ENCODE measurements around the gene PTPRG. TPM values are rescaled to one million over a fixed set of nuclear protein-coding genes. Genes with fewer than 3 reads are reported as not detected.

PTPRG gene
- total and polyA plus RNA-seq, 2 experiments from 2014 or later, result 8.5 to 34.9 TPM

DNA sequence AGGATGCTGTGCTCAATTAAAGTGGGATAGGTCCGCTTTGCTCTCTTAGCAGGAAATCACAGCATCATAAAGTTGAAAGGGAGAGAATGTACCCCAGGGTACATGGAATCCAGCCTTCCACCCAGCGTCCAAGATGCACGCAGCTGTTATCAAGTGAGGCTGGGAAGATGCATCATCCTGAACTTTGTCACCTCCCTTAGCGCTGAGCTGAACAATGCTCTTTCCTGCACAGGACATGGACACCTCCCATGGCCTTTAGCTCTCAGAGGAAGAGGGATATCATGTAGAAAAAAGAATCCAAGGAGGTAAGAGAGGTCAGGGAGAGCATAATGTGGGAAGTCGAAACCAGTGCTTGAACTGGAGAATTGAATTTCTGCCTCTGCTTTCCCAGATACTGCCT, 619.1 kb downstream of the PTPRG start:
- Histone ChIP-seq H3K9me2 (replicated peaks; ENCODE audit: insufficient read depth) (no peaks in the 10 kb centered on the region), H3K4me2 (no peak overlapping the region), H3K9me3 (ENCODE audit: low read depth) (no peaks in the 10 kb centered on the region), H3K4me3 (no peak overlapping the region), H3K27ac (no peak overlapping the region), H3K27me3 (no peaks in the 10 kb centered on the region), H4K20me1 (ENCODE audit: insufficient read depth, poor library complexity, severe bottlenecking) (no peaks in the 10 kb centered on the region), H2AFZ (no peak overlapping the region), H3K79me2 (no peaks in the 10 kb centered on the region), H3K4me1 (ENCODE audit: insufficient read depth) (peaks cover 4% of the 10 kb centered on the region), H3K36me3 (replicated peaks; ENCODE audit: insufficient read depth, low read depth) (no peaks in the 10 kb centered on the region)
- 88% methylated on average over 5 of the region's 5 CpGs for WGBS (ENCODE audit: low lambda C conversion rate, missing lambda C conversion rate)
- TF ChIP-seq EZH2phosphoT487 (IDR thresholded peaks at IDR 0.05; ENCODE audit: low read depth, severe bottlenecking, unreplicated experiment), result no peak
- no peak for TF ChIP-seq EZH2 (IDR thresholded peaks at IDR 0.05; ENCODE audit: borderline replicate concordance)
- TF ChIP-seq, protein P1, sequence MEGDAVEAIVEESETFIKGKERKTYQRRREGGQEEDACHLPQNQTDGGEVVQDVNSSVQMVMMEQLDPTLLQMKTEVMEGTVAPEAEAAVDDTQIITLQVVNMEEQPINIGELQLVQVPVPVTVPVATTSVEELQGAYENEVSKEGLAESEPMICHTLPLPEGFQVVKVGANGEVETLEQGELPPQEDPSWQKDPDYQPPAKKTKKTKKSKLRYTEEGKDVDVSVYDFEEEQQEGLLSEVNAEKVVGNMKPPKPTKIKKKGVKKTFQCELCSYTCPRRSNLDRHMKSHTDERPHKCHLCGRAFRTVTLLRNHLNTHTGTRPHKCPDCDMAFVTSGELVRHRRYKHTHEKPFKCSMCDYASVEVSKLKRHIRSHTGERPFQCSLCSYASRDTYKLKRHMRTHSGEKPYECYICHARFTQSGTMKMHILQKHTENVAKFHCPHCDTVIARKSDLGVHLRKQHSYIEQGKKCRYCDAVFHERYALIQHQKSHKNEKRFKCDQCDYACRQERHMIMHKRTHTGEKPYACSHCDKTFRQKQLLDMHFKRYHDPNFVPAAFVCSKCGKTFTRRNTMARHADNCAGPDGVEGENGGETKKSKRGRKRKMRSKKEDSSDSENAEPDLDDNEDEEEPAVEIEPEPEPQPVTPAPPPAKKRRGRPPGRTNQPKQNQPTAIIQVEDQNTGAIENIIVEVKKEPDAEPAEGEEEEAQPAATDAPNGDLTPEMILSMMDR (IDR thresholded peaks at IDR 0.05; ENCODE audit: poor library complexity), result no peak
- DNase-seq (ENCODE audit: low spot score), result no peak

DNA sequence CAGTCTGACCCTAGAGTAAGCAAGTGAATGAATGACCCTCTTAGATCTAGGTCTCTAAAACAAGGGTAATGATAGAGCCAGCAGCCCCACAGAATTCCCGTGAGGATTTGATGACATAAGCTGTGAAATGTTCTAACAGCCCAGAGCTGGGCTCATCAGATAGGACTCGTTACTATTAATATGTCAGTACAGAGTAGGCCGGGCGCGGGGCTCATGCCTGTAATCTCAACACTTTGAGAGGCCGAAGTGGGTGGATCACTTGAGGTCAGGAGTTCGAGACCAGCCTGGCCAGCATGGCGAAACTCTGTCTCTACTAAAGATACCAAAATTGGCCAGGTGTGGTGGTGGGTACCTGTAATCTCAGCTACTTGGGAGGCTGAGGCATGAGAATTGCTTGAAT, 621.7 kb downstream of the PTPRG start:
- no peak for DNase-seq (ENCODE audit: low spot score)
- Histone ChIP-seq H2AFZ (no peak overlapping the region), H4K20me1 (ENCODE audit: insufficient read depth, poor library complexity, severe bottlenecking) (no peaks in the 10 kb centered on the region), H3K79me2 (no peaks in the 10 kb centered on the region), H3K9me2 (replicated peaks; ENCODE audit: insufficient read depth) (no peaks in the 10 kb centered on the region), H3K4me3 (no peak overlapping the region), H3K9me3 (ENCODE audit: low read depth) (no peaks in the 10 kb centered on the region), H3K27ac (no peak overlapping the region), H3K4me1 (ENCODE audit: insufficient read depth) (peaks cover 4% of the 10 kb centered on the region), H3K27me3 (no peaks in the 10 kb centered on the region), H3K4me2 (no peak overlapping the region), H3K36me3 (replicated peaks; ENCODE audit: insufficient read depth, low read depth) (no peaks in the 10 kb centered on the region)
- 98% methylated on average over 8 of the region's 8 CpGs for WGBS (ENCODE audit: low lambda C conversion rate, missing lambda C conversion rate)
- TF ChIP-seq, protein P1 (IDR thresholded peaks at IDR 0.05; ENCODE audit: poor library complexity), result no peak
- TF ChIP-seq EZH2phosphoT487 (IDR thresholded peaks at IDR 0.05; ENCODE audit: low read depth, severe bottlenecking, unreplicated experiment) (no peak), EZH2 (IDR thresholded peaks at IDR 0.05; ENCODE audit: borderline replicate concordance) (no peak)

DNA sequence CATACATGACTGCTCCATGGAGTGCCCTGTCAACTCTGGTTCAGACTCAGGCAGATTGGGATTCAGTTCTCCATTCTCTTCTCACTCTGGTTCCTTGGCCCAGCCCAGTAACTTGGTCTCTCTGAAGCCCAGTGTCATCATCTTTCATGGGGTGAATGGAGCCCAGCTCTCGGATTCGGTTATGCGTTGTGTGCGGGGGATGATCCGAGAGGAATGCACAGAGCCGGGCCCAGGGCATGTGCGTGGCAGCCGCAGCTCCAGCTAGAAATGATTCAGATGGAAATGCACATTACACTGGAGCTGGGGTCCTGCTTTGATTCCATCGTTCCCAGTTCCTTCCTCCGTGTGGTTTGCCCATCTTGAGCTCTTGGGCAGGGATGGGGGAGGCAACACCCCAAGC, 622.6 kb downstream of the PTPRG start:
- Histone ChIP-seq H3K79me2 (no peaks in the 10 kb centered on the region), H3K27ac (no peak overlapping the region), H3K9me3 (ENCODE audit: low read depth) (no peaks in the 10 kb centered on the region), H3K36me3 (replicated peaks; ENCODE audit: insufficient read depth, low read depth) (no peaks in the 10 kb centered on the region), H3K4me1 (ENCODE audit: insufficient read depth) (peaks cover 4% of the 10 kb centered on the region), H2AFZ (no peak overlapping the region), H3K9me2 (replicated peaks; ENCODE audit: insufficient read depth) (no peaks in the 10 kb centered on the region), H3K27me3 (no peaks in the 10 kb centered on the region), H3K4me3 (no peak overlapping the region), H4K20me1 (ENCODE audit: insufficient read depth, poor library complexity, severe bottlenecking) (no peaks in the 10 kb centered on the region), H3K4me2 (no peak overlapping the region)
- WGBS (ENCODE audit: low lambda C conversion rate, missing lambda C conversion rate), result 92% methylated on average over 10 of the region's 10 CpGs
- TF ChIP-seq, protein P1 (IDR thresholded peaks at IDR 0.05; ENCODE audit: poor library complexity), result no peak
- no peak for TF ChIP-seq EZH2 (IDR thresholded peaks at IDR 0.05; ENCODE audit: borderline replicate concordance)
- no peak for TF ChIP-seq EZH2phosphoT487 (IDR thresholded peaks at IDR 0.05; ENCODE audit: low read depth, severe bottlenecking, unreplicated experiment)
- DNase-seq (ENCODE audit: low spot score), result no peak

DNA sequence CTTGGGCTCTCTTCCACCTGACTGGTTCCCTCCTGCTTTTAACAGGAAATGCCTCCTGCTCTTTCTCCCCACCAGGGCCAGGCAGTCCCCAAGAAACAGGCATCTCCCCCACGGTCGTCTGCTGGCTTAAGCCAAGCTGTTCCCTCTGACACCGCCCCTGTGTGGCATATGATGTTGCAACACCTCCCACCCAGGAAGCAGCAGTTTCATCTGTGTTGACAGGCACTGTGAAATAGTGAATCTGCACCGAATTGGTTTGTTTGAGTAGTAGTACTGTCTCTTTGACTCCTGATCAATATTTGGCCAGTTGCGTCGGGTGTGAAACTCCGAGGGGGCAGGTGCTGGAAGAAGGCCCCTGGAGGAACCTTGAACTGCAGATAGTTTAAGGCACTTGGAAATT, 623.2 kb downstream of the PTPRG start:
- TF ChIP-seq, protein P1 (IDR thresholded peaks at IDR 0.05; ENCODE audit: poor library complexity), result no peak
- no peak overlapping the region for H2AFZ ChIP-seq
- H3K4me1 ChIP-seq (ENCODE audit: insufficient read depth), result peaks cover 4% of the 10 kb centered on the region
- H3K9me3 ChIP-seq (ENCODE audit: low read depth), result no peaks in the 10 kb centered on the region
- WGBS (ENCODE audit: low lambda C conversion rate, missing lambda C conversion rate), result 53% methylated on average over 7 of the region's 7 CpGs
- no peak overlapping the region for H3K4me2 ChIP-seq
- H3K27me3 ChIP-seq, result no peaks in the 10 kb centered on the region
- no peaks in the 10 kb centered on the region for H4K20me1 ChIP-seq (ENCODE audit: insufficient read depth, poor library complexity, severe bottlenecking)
- H3K27ac ChIP-seq, result no peak overlapping the region
- no peaks in the 10 kb centered on the region for H3K9me2 ChIP-seq (replicated peaks; ENCODE audit: insufficient read depth)
- DNase-seq (ENCODE audit: low spot score), result peak; percentile 22
- no peaks in the 10 kb centered on the region for H3K36me3 ChIP-seq (replicated peaks; ENCODE audit: insufficient read depth, low read depth)
- no peaks in the 10 kb centered on the region for H3K79me2 ChIP-seq
- no peak overlapping the region for H3K4me3 ChIP-seq
